Upper lobe of left lung (tissue), 6 donors: ENCODE measurements around the gene NSMCE3. TPM values are rescaled to one million over a fixed set of nuclear protein-coding genes. Genes with fewer than 3 reads are reported as not detected.
A peak's percentile ranks its signal among the peaks of the same experiment; 100 is the strongest.
"Not testable (repeated sequence)": the region's sequence is repeated elsewhere in the genome, so short reads cannot be mapped to it uniquely, and the experiment has no call there.

ENCODE experiments used
- ATAC-seq, 2 donors: fragments of 200-7000 bp; cut with Tn5 transposase; one replicate each; pipeline ENCODE4 v1.9.1; 2022; ENCODE audit warnings: mild to moderate bottlenecking in 2 of 2, moderate library complexity in 2 of 2; ENCODE audit not compliant: low FRiP score in 2 of 2
- DNase-seq, 2 donors: peaks; one replicate each; pipeline ENCODE4 v3.0.0-alpha.2; 2019 to 2020
- H3K27ac ChIP-seq, 4 donors: fragments of 200-600 bp; sonication (generic); one replicate each; pipeline ENCODE4 v1.5.1; 2016 to 2019
- H3K27me3 ChIP-seq, 4 donors: fragments of 200-600 bp; sonication (generic); one replicate each; pipeline ENCODE4 v1.5.1; 2017 to 2019
- H3K36me3 ChIP-seq, 4 donors: fragments of 200-600 bp; sonication (generic); one replicate each; pipeline ENCODE4 v1.5.1; 2016 to 2019
- H3K4me1 ChIP-seq, 4 donors: fragments of 200-600 bp; sonication (generic); one replicate each; pipeline ENCODE4 v1.5.1; 2018 to 2019
- H3K4me3 ChIP-seq, 4 donors: fragments of 200-600 bp; sonication (generic); one replicate each; pipeline ENCODE4 v1.5.1; 2017 to 2019; ENCODE audit warnings: mild to moderate bottlenecking in 2 of 4, moderate library complexity in 1 of 4
- H3K9me3 ChIP-seq, 4 donors: fragments of 200-600 bp; sonication (generic); one replicate each; pipeline ENCODE4 v1.5.1; 2018 to 2019
- CTCF ChIP-seq, 6 experiments: fragments of 450-650 bp in 4 of 6; fragments of 200-600 bp in 2 of 6; sonication (generic) in 2 of 6; IDR thresholded peaks; one replicate each; pipeline ENCODE4 v1.5.1; 2016 to 2019; ENCODE audit warnings: antibody characterized with exemption in 6 of 6
- EP300 ChIP-seq, 4 donors: sonication (generic); formaldehyde crosslinking; IDR thresholded peaks; one replicate each; pipeline ENCODE4 v1.5.1; 2017; ENCODE audit warnings: antibody characterized with exemption in 4 of 4, control low read depth in 2 of 4
- POLR2A ChIP-seq, 4 donors: fragments of 450-650 bp; IDR thresholded peaks; one replicate each; pipeline ENCODE4 v1.5.1; 2016 to 2017; ENCODE audit warnings: antibody characterized with exemption in 4 of 4, mild to moderate bottlenecking in 2 of 4
- POLR2AphosphoS5 ChIP-seq, 2 donors: sonication (generic); formaldehyde crosslinking; IDR thresholded peaks; one replicate each; pipeline ENCODE4 v1.5.1; 2017; ENCODE audit warnings: antibody characterized with exemption in 2 of 2
- WGBS, 2 donors: methylation state at CpG; one replicate each; pipeline ENCODE4 v1.1.5; 2017 to 2018; 5-methylcytosine and 5-hydroxymethylcytosine counted together
- total RNA-seq, 6 donors: library from RNA; depleted of rRNA in 4 of 6; stranded (reverse); fragments of >200 nt in 4 of 6; gene quantifications; one replicate each; pipeline versions ENCODE4 v1.1.0 to v1.2.1, GENCODE V29; 2016 to 2021
- donor health status: DM: no; HTN: no; CAD: no; lungs with moderate emphysema.
- donor health status: DM: no; HTN: yes; CAD: no; lungs with severe emphysema.

NSMCE3 gene
- total RNA-seq, 6 donors from 2014 or later: 3.1 to 10.6 (median 6.9) TPM

GRCh38 chr15:29241207-29241606 lies 28.4 kb downstream of the NSMCE3 start:
- Histone ChIP-seq H3K4me3 (no peak overlapping the region), H3K9me3 (no peaks in the 10 kb centered on the region), H3K36me3 (no peaks in the 10 kb centered on the region), H3K4me1 (no peaks in the 10 kb centered on the region), H3K27me3 (no peaks in the 10 kb centered on the region), H3K27ac (no peak overlapping the region)
- TF ChIP-seq POLR2A (IDR thresholded peaks at IDR 0.05): no peak
- 97% methylated on average over 1 of the region's 1 CpG for WGBS, 2 donors
- ATAC-seq (no peak), DNase-seq (no peak)

- no peak for ATAC-seq
- 31 to 39% methylated on average over 3 of the region's 3 CpGs for WGBS, 2 donors
- no peak overlapping the region for H3K4me3 ChIP-seq
- no peaks in the 10 kb centered on the region for H3K36me3 ChIP-seq
- no peak overlapping the region for H3K27ac ChIP-seq
- no peaks in the 10 kb centered on the region for H3K4me1 ChIP-seq
- no peaks in the 10 kb centered on the region for H3K27me3 ChIP-seq
- no peak for TF ChIP-seq CTCF (IDR thresholded peaks at IDR 0.05)
- no peak for TF ChIP-seq POLR2A (IDR thresholded peaks at IDR 0.05)
- H3K9me3 ChIP-seq: peaks cover 0 to 4% (median 0%) of the 10 kb centered on the region in 4 donors
- no peak for DNase-seq
Measured at GRCh38 chr15:29239395-29239794, 30.2 kb downstream of the NSMCE3 start.

GRCh38 chr15:29233566-29233965 lies 36.1 kb downstream of the NSMCE3 start:
- H3K4me1 ChIP-seq: no peaks in the 10 kb centered on the region
- no peak for DNase-seq
- WGBS, 2 donors: 94 to 97% methylated on average over 4 of the region's 4 CpGs
- no peak overlapping the region for H3K4me3 ChIP-seq
- no peaks in the 10 kb centered on the region for H3K27me3 ChIP-seq
- peaks cover 0 to 4% (median 0%) of the 10 kb centered on the region in 4 donors for H3K9me3 ChIP-seq
- no peaks in the 10 kb centered on the region for H3K36me3 ChIP-seq
- TF ChIP-seq CTCF (IDR thresholded peaks at IDR 0.05): no peak
- TF ChIP-seq POLR2AphosphoS5 (IDR thresholded peaks at IDR 0.05): no peak
- TF ChIP-seq EP300 (IDR thresholded peaks at IDR 0.05): no peak
- no peak for TF ChIP-seq POLR2A (IDR thresholded peaks at IDR 0.05)
- no peak for ATAC-seq
- no peak overlapping the region for H3K27ac ChIP-seq

- Histone ChIP-seq H3K9me3 (no peaks in the 10 kb centered on the region), H3K27me3 (no peaks in the 10 kb centered on the region), H3K4me3 (no peak overlapping the region), H3K4me1 (no peaks in the 10 kb centered on the region), H3K27ac (no peak overlapping the region), H3K36me3 (no peaks in the 10 kb centered on the region)
- DNase-seq (no peak), ATAC-seq (no peak)
- WGBS, 2 donors: 55% methylated on average over 9 of the region's 9 CpGs
- TF ChIP-seq POLR2A (IDR thresholded peaks at IDR 0.05): no peak
- TF ChIP-seq EP300 (IDR thresholded peaks at IDR 0.05): no peak
- no peak for TF ChIP-seq POLR2AphosphoS5 (IDR thresholded peaks at IDR 0.05)
- TF ChIP-seq CTCF (IDR thresholded peaks at IDR 0.05): no peak
Measured at GRCh38 chr15:29226436-29227208, 43.0 kb downstream of the NSMCE3 start.

- Histone ChIP-seq H3K36me3 (no peaks in the 10 kb centered on the region), H3K4me1 (no peaks in the 10 kb centered on the region), H3K27me3 (no peaks in the 10 kb centered on the region), H3K4me3 (no peak overlapping the region), H3K9me3 (no peaks in the 10 kb centered on the region), H3K27ac (no peak overlapping the region)
- TF ChIP-seq CTCF (IDR thresholded peaks at IDR 0.05): no peak
- no peak for TF ChIP-seq POLR2A (IDR thresholded peaks at IDR 0.05)
- DNase-seq: peak in 1 of 2 donors; percentile 25
- WGBS, 2 donors: 58 to 70% methylated on average over 22 of the region's 22 CpGs
- ATAC-seq: peak in 1 of 2 donors; percentile 34
Measured at GRCh38 chr15:29225534-29226234, 43.9 kb downstream of the NSMCE3 start.

- WGBS, 2 donors: 94 to 97% methylated on average over 4 to 15 of the region's 15 CpGs
- not testable (repeated sequence) for H3K36me3 ChIP-seq, H3K9me3 ChIP-seq, ATAC-seq, H3K27ac ChIP-seq, H3K4me3 ChIP-seq, H3K27me3 ChIP-seq, H3K4me1 ChIP-seq
- DNase-seq: peak in 1 of 2 donors; percentile 72
Measured at GRCh38 chr15:29224987-29225363, 44.6 kb downstream of the NSMCE3 start.

- 81 to 96% methylated on average over 8 to 19 of the region's 19 CpGs for WGBS, 2 donors
- H3K4me1 ChIP-seq, H3K4me3 ChIP-seq, DNase-seq, H3K36me3 ChIP-seq, H3K27me3 ChIP-seq, ATAC-seq, H3K9me3 ChIP-seq, H3K27ac ChIP-seq: not testable (repeated sequence)
Measured at GRCh38 chr15:29224235-29224986, 45.2 kb downstream of the NSMCE3 start.
